ENCODE results near the gene COL27A1. TPM values are rescaled to one million over a fixed set of nuclear protein-coding genes. Genes with fewer than 3 reads are reported as not detected.

Gene COL27A1
- polyA plus RNA-seq, 2 of the 4 experiments (the other 2 are of a cell fraction) = 6.9 to 20.6 TPM

DNA sequence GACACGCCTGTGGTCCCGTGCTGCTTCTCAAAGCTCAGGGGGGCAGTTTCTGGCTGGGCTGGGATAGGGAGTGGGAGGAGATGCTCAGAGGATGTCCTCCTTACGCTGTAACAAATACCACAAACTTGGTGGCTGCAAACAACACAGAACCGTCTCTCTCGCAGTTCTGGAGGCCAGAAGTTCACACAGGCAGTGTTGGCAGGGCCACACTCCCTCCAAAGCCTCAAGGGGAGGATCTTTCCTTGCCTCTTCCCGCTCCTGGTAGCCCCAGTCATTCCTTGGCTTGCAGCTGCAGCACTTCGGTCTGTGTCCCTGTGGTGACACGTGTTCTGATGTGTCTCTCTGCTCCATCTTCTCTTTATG, 157.2 kb downstream of the COL27A1 start:
- no peak for ATAC-seq
- FAIRE-seq = no peak
- WGBS (ENCODE audit: missing lambda C conversion rate) = 88% methylated on average over 8 of the region's 8 CpGs

GRCh38 chr9:114313186-114313585, 157.8 kb downstream of the COL27A1 start:
- TF ChIP-seq KDM5A (IDR thresholded peaks at IDR 0.05) = no peak
- TF ChIP-seq ZNF302 (CRISPR knock-in tag; IDR thresholded peaks at IDR 0.05) = no peak
- TF ChIP-seq JUNB (IDR thresholded peaks at IDR 0.05) = no peak
- TF ChIP-seq NR3C1 (IDR thresholded peaks at IDR 0.05) = no peak
- no peak for TF ChIP-seq CEBPB (IDR thresholded peaks at IDR 0.05)
- no peak for TF ChIP-seq E2F6 (IDR thresholded peaks at IDR 0.05; ENCODE audit: borderline replicate concordance, low read depth)
- no peak for TF ChIP-seq POLR2A (IDR thresholded peaks at IDR 0.05; ENCODE audit: low read length)
- no peak for TF ChIP-seq ZFP36 (IDR thresholded peaks at IDR 0.05; ENCODE audit: borderline replicate concordance, partially characterized antibody)
- TF ChIP-seq RAD21 (conservative IDR thresholded peaks at IDR 0.05 in 1 of 2, IDR thresholded peaks at IDR 0.05 in 1 of 2) = no peak
- TF ChIP-seq, protein P1, sequence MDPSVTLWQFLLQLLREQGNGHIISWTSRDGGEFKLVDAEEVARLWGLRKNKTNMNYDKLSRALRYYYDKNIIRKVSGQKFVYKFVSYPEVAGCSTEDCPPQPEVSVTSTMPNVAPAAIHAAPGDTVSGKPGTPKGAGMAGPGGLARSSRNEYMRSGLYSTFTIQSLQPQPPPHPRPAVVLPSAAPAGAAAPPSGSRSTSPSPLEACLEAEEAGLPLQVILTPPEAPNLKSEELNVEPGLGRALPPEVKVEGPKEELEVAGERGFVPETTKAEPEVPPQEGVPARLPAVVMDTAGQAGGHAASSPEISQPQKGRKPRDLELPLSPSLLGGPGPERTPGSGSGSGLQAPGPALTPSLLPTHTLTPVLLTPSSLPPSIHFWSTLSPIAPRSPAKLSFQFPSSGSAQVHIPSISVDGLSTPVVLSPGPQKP (IDR thresholded peaks at IDR 0.05; ENCODE audit: low read depth, low read length) = no peak
- no peak for TF ChIP-seq GATA3 (IDR thresholded peaks at IDR 0.05; ENCODE audit: borderline replicate concordance)
- TF ChIP-seq KDM1A (IDR thresholded peaks at IDR 0.05; ENCODE audit: low read depth) = no peak
- TF ChIP-seq, protein P2, sequence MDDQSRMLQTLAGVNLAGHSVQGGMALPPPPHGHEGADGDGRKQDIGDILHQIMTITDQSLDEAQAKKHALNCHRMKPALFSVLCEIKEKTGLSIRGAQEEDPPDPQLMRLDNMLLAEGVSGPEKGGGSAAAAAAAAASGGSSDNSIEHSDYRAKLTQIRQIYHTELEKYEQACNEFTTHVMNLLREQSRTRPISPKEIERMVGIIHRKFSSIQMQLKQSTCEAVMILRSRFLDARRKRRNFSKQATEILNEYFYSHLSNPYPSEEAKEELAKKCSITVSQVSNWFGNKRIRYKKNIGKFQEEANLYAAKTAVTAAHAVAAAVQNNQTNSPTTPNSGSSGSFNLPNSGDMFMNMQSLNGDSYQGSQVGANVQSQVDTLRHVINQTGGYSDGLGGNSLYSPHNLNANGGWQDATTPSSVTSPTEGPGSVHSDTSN (IDR thresholded peaks at IDR 0.05) = no peak
- TF ChIP-seq NFE2L2 (conservative IDR thresholded peaks at IDR 0.05; ENCODE audit: low read length) = no peak
- Histone ChIP-seq H3K4me2 (no peak overlapping the region), H3K4me3 (no peak overlapping the region), H3K27ac (no peak overlapping the region), H3K9me3 (no peaks in the 10 kb centered on the region), H3K4me1 (peaks cover 7% of the 10 kb centered on the region; the same call in 2 of the 3 replicates)
- ChIA-PET POLR2A (no interaction called here), CTCF (interaction anchor here (1.1 to 3.0 kb wide), 7 partner anchors 9 to 631 kb away, joined by 4 to 17 read pairs (median 5); no protein-coding TSS in a partner anchor)
- DNase-seq (ENCODE audit: low read depth in 1 of 2, low spot score in 1 of 2) (no peak), ATAC-seq (no peak), FAIRE-seq (no peak)
- WGBS (ENCODE audit: missing lambda C conversion rate) = 86% methylated on average over 8 of the region's 8 CpGs

More for the DNA sequence above, 157.2 kb downstream of the COL27A1 start:
- H3K4me3 ChIP-seq = no peak overlapping the region
- H3K27ac ChIP-seq = no peak overlapping the region
- DNase-seq (ENCODE audit: low read depth in 1 of 2, low spot score in 1 of 2) = no peak
- CTCF ChIA-PET = interaction anchor here (0.5 kb wide), 1 partner anchor 1620 kb away, joined by 3 read pairs; no protein-coding TSS in a partner anchor
- H3K9me3 ChIP-seq = no peaks in the 10 kb centered on the region
- POLR2A ChIA-PET = no interaction called here
- H3K4me1 ChIP-seq = no peaks in the 10 kb centered on the region; the same call in 2 of the 3 replicates
- TF ChIP-seq MAFK (IDR thresholded peaks at IDR 0.05; ENCODE audit: partially characterized antibody) (no peak), ZC3H11A (IDR thresholded peaks at IDR 0.05) (no peak), NPAS2 (CRISPR knock-in tag; IDR thresholded peaks at IDR 0.05; ENCODE audit: borderline replicate concordance) (no peak), MYC (IDR thresholded peaks at IDR 0.05; ENCODE audit: borderline replicate concordance, low read length) (no peak), HEYL (CRISPR knock-in tag; IDR thresholded peaks at IDR 0.05) (no peak), E2F6 (IDR thresholded peaks at IDR 0.05; ENCODE audit: borderline replicate concordance, low read depth) (no peak), TP53 (CRISPR knock-in tag; IDR thresholded peaks at IDR 0.05) (no peak), CHD4 (IDR thresholded peaks at IDR 0.05; ENCODE audit: borderline replicate concordance) (no peak)
- H3K4me2 ChIP-seq = no peak overlapping the region

Measured in A549 (cell line).